ENCODE data around the gene HMGB2. TPM values are rescaled to one million over a fixed set of nuclear protein-coding genes. Genes with fewer than 3 reads are reported as not detected.

HMGB2 gene
- total RNA-seq, 1 experiment from 2014 or later: 278 TPM

DNA sequence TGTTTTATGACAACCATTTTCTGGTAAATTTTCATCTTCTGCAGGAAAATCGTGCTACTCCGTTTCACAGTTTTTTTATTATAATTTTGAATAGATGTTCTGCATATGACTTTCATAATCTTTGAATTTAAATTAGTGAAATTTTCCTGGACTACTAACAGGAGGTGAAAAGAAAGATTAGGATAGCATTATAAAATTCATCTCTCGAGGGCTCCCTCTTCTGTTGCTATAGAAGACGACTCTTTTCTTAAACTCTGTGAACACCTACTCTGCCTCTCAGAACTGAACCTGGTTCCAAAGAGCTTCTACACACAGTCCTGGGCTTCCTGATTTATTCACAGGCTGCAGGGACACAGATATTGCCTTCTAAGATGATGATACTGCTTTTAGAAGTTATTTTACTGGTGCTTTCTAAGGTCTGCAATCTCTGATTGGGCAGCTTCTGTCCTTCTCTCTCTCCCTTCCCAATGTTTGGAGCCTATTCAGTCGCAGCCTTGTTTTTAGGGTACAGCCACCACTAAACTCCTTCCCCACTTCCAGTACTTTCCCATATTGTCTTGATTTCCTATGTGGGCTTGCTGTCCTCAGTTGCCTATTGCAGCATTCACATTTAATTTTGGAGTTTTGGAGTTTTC lies 26.5 kb upstream of the HMGB2 start:
- no peaks in the 10 kb centered on the region for H3K9me3 Mint-ChIP-seq
- no peaks in the 10 kb centered on the region for H3K9me3 ChIP-seq (ENCODE audit: control insufficient read depth, low read depth, low read length)
- no peaks in the 10 kb centered on the region for H3K27me3 Mint-ChIP-seq (ENCODE audit: low read depth)
- H3K4ac ChIP-seq (ENCODE audit: low read depth, low read length): no peak overlapping the region
- no peaks in the 10 kb centered on the region for H3K79me2 ChIP-seq (ENCODE audit: insufficient read depth, low read length)
- no peak overlapping the region for H4K8ac ChIP-seq (replicated peaks; ENCODE audit: insufficient read length, low read depth, low read length)
- no peak overlapping the region for H2BK5ac ChIP-seq (ENCODE audit: insufficient read length, low read length)
- H3K56ac ChIP-seq (ENCODE audit: insufficient read length, low read depth, low read length): no peak overlapping the region
- no peak overlapping the region for H3K27ac ChIP-seq (ENCODE audit: insufficient read length, low read depth, low read length)
- H3K23ac ChIP-seq (ENCODE audit: insufficient read length, low read depth, low read length): no peak overlapping the region
- H3K79me1 ChIP-seq (ENCODE audit: insufficient read depth, low read depth, low read length, poor library complexity, severe bottlenecking): no peaks in the 10 kb centered on the region
- no peak overlapping the region for H2BK20ac ChIP-seq (ENCODE audit: low read depth, low read length, poor library complexity, severe bottlenecking)
- H3K9ac ChIP-seq (ENCODE audit: extremely low read depth, insufficient read length, low read length): no peak overlapping the region
- H2AFZ ChIP-seq (ENCODE audit: low read length): peak overlapping the region; percentile 87
- H3K18ac ChIP-seq (ENCODE audit: insufficient read length, low read depth, low read length): no peak overlapping the region
- WGBS (ENCODE audit: extremely low coverage, insufficient read length, low lambda C conversion rate): no CpG with 5 or more reads among the region's 5 CpGs
- no peak overlapping the region for H2BK15ac ChIP-seq (ENCODE audit: low read depth, low read length)
- no peaks in the 10 kb centered on the region for H4K20me1 ChIP-seq (ENCODE audit: control insufficient read depth, insufficient read depth, insufficient read length)
- peaks cover 0 to 2% (median 0%) of the 10 kb centered on the region in 3 experiments; a peak in 1 of 7 replicates for H3K36me3 Mint-ChIP-seq (ENCODE audit: insufficient read depth in 1 of 3, low read depth in 3 of 3)
- H3K14ac ChIP-seq (ENCODE audit: insufficient read depth, low read length): no peak overlapping the region
- H3K4me3 Mint-ChIP-seq: no peak overlapping the region
- H3K4me1 Mint-ChIP-seq: peaks cover 2 to 3% of the 10 kb centered on the region in 2 experiments; a peak in 1 of 4 replicates
- no peak overlapping the region for H3K27ac Mint-ChIP-seq
- H2BK120ac ChIP-seq (ENCODE audit: low read depth, low read length, poor library complexity, severe bottlenecking): no peak overlapping the region
- no peak overlapping the region for H4K91ac ChIP-seq (ENCODE audit: insufficient read length, low read depth, low read length)
- no peaks in the 10 kb centered on the region for H3K27me3 ChIP-seq (ENCODE audit: insufficient read depth, low read length)
- H3T11ph ChIP-seq (ENCODE audit: low read length): no peak overlapping the region
- H3K4me2 ChIP-seq (ENCODE audit: insufficient read depth, insufficient read length, low read length): no peak overlapping the region
- no peak overlapping the region for H4K5ac ChIP-seq (ENCODE audit: insufficient read length, low read depth, low read length)
- no peaks in the 10 kb centered on the region for H3K23me2 ChIP-seq (ENCODE audit: insufficient read length, low read depth, low read length, poor library complexity, severe bottlenecking)
- H3K4me1 ChIP-seq (ENCODE audit: insufficient read depth, low read length): no peaks in the 10 kb centered on the region
- DNase-seq: no peak
- H2BK12ac ChIP-seq (ENCODE audit: insufficient read length, low read depth, low read length): no peak overlapping the region
- H2AK5ac ChIP-seq (ENCODE audit: insufficient read length, low read length): no peak overlapping the region
- TF ChIP-seq, protein P1, sequence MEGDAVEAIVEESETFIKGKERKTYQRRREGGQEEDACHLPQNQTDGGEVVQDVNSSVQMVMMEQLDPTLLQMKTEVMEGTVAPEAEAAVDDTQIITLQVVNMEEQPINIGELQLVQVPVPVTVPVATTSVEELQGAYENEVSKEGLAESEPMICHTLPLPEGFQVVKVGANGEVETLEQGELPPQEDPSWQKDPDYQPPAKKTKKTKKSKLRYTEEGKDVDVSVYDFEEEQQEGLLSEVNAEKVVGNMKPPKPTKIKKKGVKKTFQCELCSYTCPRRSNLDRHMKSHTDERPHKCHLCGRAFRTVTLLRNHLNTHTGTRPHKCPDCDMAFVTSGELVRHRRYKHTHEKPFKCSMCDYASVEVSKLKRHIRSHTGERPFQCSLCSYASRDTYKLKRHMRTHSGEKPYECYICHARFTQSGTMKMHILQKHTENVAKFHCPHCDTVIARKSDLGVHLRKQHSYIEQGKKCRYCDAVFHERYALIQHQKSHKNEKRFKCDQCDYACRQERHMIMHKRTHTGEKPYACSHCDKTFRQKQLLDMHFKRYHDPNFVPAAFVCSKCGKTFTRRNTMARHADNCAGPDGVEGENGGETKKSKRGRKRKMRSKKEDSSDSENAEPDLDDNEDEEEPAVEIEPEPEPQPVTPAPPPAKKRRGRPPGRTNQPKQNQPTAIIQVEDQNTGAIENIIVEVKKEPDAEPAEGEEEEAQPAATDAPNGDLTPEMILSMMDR (conservative IDR thresholded peaks at IDR 0.05): peak; percentile 57

Measured in H9 (cell line).